HepG2 (cell line): Measurements from ENCODE around the gene PRPF38B. TPM values are rescaled to one million over a fixed set of nuclear protein-coding genes. Genes with fewer than 3 reads are reported as not detected.

Experiments
- CEBPB ChIP-seq: IDR thresholded peaks from 2 replicates; pipeline ENCODE4 v1.6.1; 2011; ENCODE audit warnings: low read depth, low read length, improper control_type of control experiment, borderline replicate concordance
- EHMT2 ChIP-seq: fragments of 200-600 bp; sonication (generic); IDR thresholded peaks from 2 replicates; pipeline ENCODE4 v1.7.0; 2017; ENCODE audit warnings: antibody characterized with exemption, low read depth, low read length, borderline replicate concordance
- ERF ChIP-seq: IDR thresholded peaks from 2 replicates; pipeline ENCODE4 v1.6.1; 2018; ENCODE audit warnings: missing biosample characterization, missing genetic modification reagents
- FLYWCH1 ChIP-seq: sonication (generic); formaldehyde crosslinking; IDR thresholded peaks from 2 replicates; pipeline ENCODE4 v1.8.1; 2023; ENCODE audit warnings: mild to moderate bottlenecking, missing genetic modification reagents
- FOSL2 ChIP-seq: sonication (generic); formaldehyde crosslinking; IDR thresholded peaks from 2 replicates; pipeline ENCODE4 v1.4.0; 2020; ENCODE audit warnings: missing genetic modification reagents
- FOXA3 ChIP-seq: IDR thresholded peaks from 2 replicates; pipeline ENCODE4 v1.6.1; 2016; ENCODE audit warnings: missing genetic modification reagents, missing compliant biosample characterization
- FOXO1 ChIP-seq: sonication (generic); formaldehyde crosslinking; IDR thresholded peaks from 2 replicates; pipeline ENCODE4 v1.4.0; 2020; ENCODE audit warnings: missing genetic modification reagents
- GATAD1 ChIP-seq: IDR thresholded peaks from 2 replicates; pipeline ENCODE4 v1.6.1; 2016; ENCODE audit warnings: missing genetic modification reagents, missing compliant biosample characterization
- HNF1A ChIP-seq, 2 experiments: sonication (generic) in 1 of 2; formaldehyde crosslinking in 1 of 2; IDR thresholded peaks; 2 replicates each; pipeline versions ENCODE4 v1.4.0 to v1.6.1; 2016 to 2020; ENCODE audit warnings: borderline replicate concordance in 1 of 2, low read depth in 1 of 2, mild to moderate bottlenecking in 1 of 2, missing genetic modification reagents in 1 of 2
- HNF4G ChIP-seq, 2 experiments: sonication (generic) in 1 of 2; formaldehyde crosslinking in 1 of 2; IDR thresholded peaks; 2 replicates each; pipeline versions ENCODE4 v1.4.0 to v1.6.1; 2011 to 2020; ENCODE audit warnings: borderline replicate concordance in 2 of 2, low read depth in 2 of 2, mild to moderate bottlenecking in 2 of 2, low read length in 1 of 2, missing genetic modification reagents in 1 of 2, moderate library complexity in 1 of 2
- MIER2 ChIP-seq: IDR thresholded peaks from 2 replicates; pipeline ENCODE4 v1.6.1; 2016; ENCODE audit warnings: missing biosample characterization, missing genetic modification reagents
- POLR2AphosphoS5 ChIP-seq: IDR thresholded peaks from 2 replicates; pipeline ENCODE4 v1.6.1; 2012; ENCODE audit warnings: low read depth, low read length
- PPARG ChIP-seq: conservative IDR thresholded peaks from 2 replicates; pipeline ENCODE4 v1.6.1; 2016; ENCODE audit warnings: missing biosample characterization, missing genetic modification reagents
- RCOR2 ChIP-seq: IDR thresholded peaks from 2 replicates; pipeline ENCODE4 v1.6.1; 2016; ENCODE audit warnings: missing biosample characterization, missing genetic modification reagents
- REST ChIP-seq, 2 experiments: IDR thresholded peaks; 2 replicates each; pipeline ENCODE4 v1.6.1; 2011 to 2012; ENCODE audit warnings: low read length in 2 of 2, borderline replicate concordance in 1 of 2, low read depth in 1 of 2, mild to moderate bottlenecking in 1 of 2, moderate library complexity in 1 of 2
- ZBTB25 ChIP-seq: IDR thresholded peaks from 2 replicates; pipeline ENCODE4 v1.6.1; 2018; ENCODE audit warnings: missing genetic modification reagents
- ZFX ChIP-seq: sonication (generic); formaldehyde crosslinking; IDR thresholded peaks from 2 replicates; pipeline ENCODE4 v1.4.0; 2020; ENCODE audit warnings: mild to moderate bottlenecking, low read depth, missing genetic modification reagents, moderate library complexity
- ZNF143 ChIP-seq: sonication (generic); formaldehyde crosslinking; IDR thresholded peaks from 2 replicates; pipeline ENCODE4 v1.4.0; 2020; ENCODE audit warnings: missing genetic modification reagents
- ZNF607 ChIP-seq: sonication (generic); formaldehyde crosslinking; IDR thresholded peaks from 2 replicates; pipeline ENCODE4 v1.5.1; 2020; ENCODE audit warnings: missing genetic modification reagents, mild to moderate bottlenecking, borderline replicate concordance
- ZNF614 ChIP-seq: IDR thresholded peaks from 2 replicates; pipeline ENCODE4 v1.6.1; 2018; ENCODE audit warnings: missing biosample characterization, missing genetic modification reagents, inconsistent platforms, borderline replicate concordance
- polyA plus RNA-seq, 8 experiments: library from polyadenylated mRNA; depleted of rRNA in 3 of 8; stranded (reverse) in 7 of 8; unstranded in 1 of 8; fragments of >200 nt; fragmentation: Illumina TruSeq in 4 of 8; extraction: Trizol in 4 of 8; gene quantifications; 2 replicates each; pipeline versions ENCODE4 v1.2.1 to v1.2.3, GENCODE V29; 2011 to 2016; ENCODE audit warnings: low read depth in 4 of 8, missing spikeins in 1 of 8, mixed read lengths in 1 of 8; ENCODE audit not compliant: insufficient read depth in 1 of 8
- total RNA-seq, 5 experiments: library from RNA; depleted of rRNA; stranded (reverse); fragments of >200 nt; fragmentation: Illumina TruSeq; extraction: Trizol; gene quantifications; 2 replicates each; pipeline ENCODE4 v1.2.3, GENCODE V29; 2016; ENCODE audit warnings: low read depth in 1 of 5

Gene PRPF38B
- total and polyA plus RNA-seq, 2 of the 13 experiments (the other 11 are each of a cell fraction or from before 2014, with no cell fraction given) = 25.7 to 29.7 TPM

- TF ChIP-seq HNF1A (IDR thresholded peaks at IDR 0.05; ENCODE audit: low read depth) = 0 out of 2 replicates have a peak, but pooled peaks have one; percentile 22
- TF ChIP-seq HNF1A (CRISPR knock-in tag; IDR thresholded peaks at IDR 0.05; ENCODE audit: borderline replicate concordance) = no peak
- peak; percentile 97 for TF ChIP-seq FOXO1 (CRISPR knock-in tag)
- TF ChIP-seq ERF = 0 out of 2 replicates have a peak, but pooled peaks have one; percentile 51
- TF ChIP-seq REST (IDR thresholded peaks at IDR 0.05; ENCODE audit: borderline replicate concordance in 1 of 2, low read depth in 1 of 2, low read length in 2 of 2) = no peak
- TF ChIP-seq EHMT2 = peak; percentile 84; the same call in 1 of the 2 replicates
- no peak for TF ChIP-seq ZNF143 (CRISPR knock-in tag)
- peak; percentile 65; the same call in 1 of the 2 replicates for TF ChIP-seq GATAD1 (CRISPR knock-in tag)
- TF ChIP-seq PPARG (CRISPR knock-in tag) = peak; percentile 68
- TF ChIP-seq FOXA3 (CRISPR knock-in tag) = peak; percentile 76
- TF ChIP-seq RCOR2 (CRISPR knock-in tag) = peak; percentile 66; the same call in 1 of the 2 replicates
- peak; percentile 99 for TF ChIP-seq CEBPB
- peak; percentile 77 for TF ChIP-seq HNF4G (IDR thresholded peaks at IDR 0.05; ENCODE audit: borderline replicate concordance, low read depth, low read length)
- peak; percentile 83; the same call in 1 of the 2 replicates for TF ChIP-seq HNF4G (CRISPR knock-in tag; IDR thresholded peaks at IDR 0.05; ENCODE audit: borderline replicate concordance, low read depth)
- no peak for TF ChIP-seq FLYWCH1 (CRISPR knock-in tag)
- peak; percentile 52 for TF ChIP-seq FOSL2 (CRISPR knock-in tag)
- peak; percentile 31; the same call in 1 of the 2 replicates for TF ChIP-seq ZFX (CRISPR knock-in tag)
- 0 out of 2 replicates have a peak, but pooled peaks have one; percentile 37 for TF ChIP-seq ZNF607 (CRISPR knock-in tag)
- 0 out of 2 replicates have a peak, but pooled peaks have one; percentile 79 for TF ChIP-seq MIER2 (CRISPR knock-in tag)
- TF ChIP-seq ZBTB25 (CRISPR knock-in tag) = peak; percentile 60; the same call in 1 of the 2 replicates
- peak; percentile 75; the same call in 1 of the 2 replicates for TF ChIP-seq ZNF614 (CRISPR knock-in tag)
- no peak; the same call in 1 of the 2 replicates for TF ChIP-seq POLR2AphosphoS5
Observed at GRCh38 chr1:108646648-108647269, 45.4 kb upstream of the PRPF38B start (continued).
